GM10248 (cell line): ENCODE measurements around the gene CAPRIN1.
"Not testable (repeated sequence)": the region's sequence is repeated elsewhere in the genome, so short reads cannot be mapped to it uniquely, and the experiment has no call there.

Experiments used
- CTCF ChIA-PET: fragments of 300-600 bp; sonication (Branson Sonifier 250); formaldehyde crosslinking; extraction: SDS; loops from one replicate; lab custom pipeline; 2021; ENCODE audit warnings: antibody characterized with exemption; lab: Yijun Ruan, JAX
- POLR2A ChIA-PET: fragments of 350-650 bp; sonication (Branson Sonifier 250); formaldehyde crosslinking; extraction: SDS; loops from one replicate; lab custom pipeline; 2020; ENCODE audit warnings: antibody characterized with exemption; lab: Yijun Ruan, JAX
- DNase-seq: peaks from one replicate; pipeline ENCODE4 v3.0.0; 2012; ENCODE audit errors: extremely low spot score
- TF ChIP-seq, protein P1 (sequence below): IDR thresholded peaks from 2 replicates; pipeline ENCODE4 v1.5.1; 2012; ENCODE audit warnings: mild to moderate bottlenecking, low read depth; ENCODE audit errors: extremely low read depth, missing control alignments, control extremely low read depth

The CAPRIN1 gene

DNA sequence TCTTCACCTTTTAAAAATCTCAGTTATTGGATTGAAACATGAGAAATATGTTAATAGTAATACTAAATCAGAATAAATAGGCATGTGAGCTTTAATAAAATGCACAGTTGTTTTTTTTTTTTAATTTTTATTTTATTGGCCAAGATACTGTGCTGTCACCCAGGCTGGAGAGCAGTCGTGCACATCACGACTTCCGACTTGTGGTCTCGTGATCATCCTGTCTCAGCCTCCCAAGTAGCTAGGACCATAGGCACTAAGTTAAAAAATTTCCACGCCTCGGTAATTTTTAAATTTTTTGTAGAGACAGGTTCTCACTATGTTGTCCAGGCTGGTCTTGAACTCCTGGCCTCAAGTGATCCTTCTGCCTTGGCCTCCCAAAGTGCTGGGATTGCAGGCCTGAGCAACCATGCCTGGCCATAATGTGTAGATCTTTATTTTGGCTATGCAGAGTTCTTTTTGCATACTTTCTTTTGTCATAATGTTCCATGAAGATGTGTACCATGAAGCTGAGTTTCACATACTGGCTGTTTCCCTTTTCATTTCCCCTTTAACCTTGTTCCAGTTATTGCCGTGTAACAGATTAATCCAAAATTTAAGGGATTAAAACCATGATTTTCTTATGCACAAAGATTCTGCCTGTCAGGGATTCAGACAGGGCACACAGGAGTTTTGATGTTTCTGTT lies 16.0 kb downstream of the CAPRIN1 start:
- DNase-seq: no peak
- CTCF ChIA-PET: interaction anchor here (0.9 to 5.2 kb wide), 9 partner anchors 8 to 83 kb away, joined by 3 to 28 read pairs (median 4); no protein-coding TSS in a partner anchor
- POLR2A ChIA-PET: interaction anchor here (0.7 kb wide), 1 partner anchor 72 kb away, joined by 10 read pairs; no protein-coding TSS in a partner anchor
- TF ChIP-seq, protein P1, sequence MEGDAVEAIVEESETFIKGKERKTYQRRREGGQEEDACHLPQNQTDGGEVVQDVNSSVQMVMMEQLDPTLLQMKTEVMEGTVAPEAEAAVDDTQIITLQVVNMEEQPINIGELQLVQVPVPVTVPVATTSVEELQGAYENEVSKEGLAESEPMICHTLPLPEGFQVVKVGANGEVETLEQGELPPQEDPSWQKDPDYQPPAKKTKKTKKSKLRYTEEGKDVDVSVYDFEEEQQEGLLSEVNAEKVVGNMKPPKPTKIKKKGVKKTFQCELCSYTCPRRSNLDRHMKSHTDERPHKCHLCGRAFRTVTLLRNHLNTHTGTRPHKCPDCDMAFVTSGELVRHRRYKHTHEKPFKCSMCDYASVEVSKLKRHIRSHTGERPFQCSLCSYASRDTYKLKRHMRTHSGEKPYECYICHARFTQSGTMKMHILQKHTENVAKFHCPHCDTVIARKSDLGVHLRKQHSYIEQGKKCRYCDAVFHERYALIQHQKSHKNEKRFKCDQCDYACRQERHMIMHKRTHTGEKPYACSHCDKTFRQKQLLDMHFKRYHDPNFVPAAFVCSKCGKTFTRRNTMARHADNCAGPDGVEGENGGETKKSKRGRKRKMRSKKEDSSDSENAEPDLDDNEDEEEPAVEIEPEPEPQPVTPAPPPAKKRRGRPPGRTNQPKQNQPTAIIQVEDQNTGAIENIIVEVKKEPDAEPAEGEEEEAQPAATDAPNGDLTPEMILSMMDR: no peak

DNA sequence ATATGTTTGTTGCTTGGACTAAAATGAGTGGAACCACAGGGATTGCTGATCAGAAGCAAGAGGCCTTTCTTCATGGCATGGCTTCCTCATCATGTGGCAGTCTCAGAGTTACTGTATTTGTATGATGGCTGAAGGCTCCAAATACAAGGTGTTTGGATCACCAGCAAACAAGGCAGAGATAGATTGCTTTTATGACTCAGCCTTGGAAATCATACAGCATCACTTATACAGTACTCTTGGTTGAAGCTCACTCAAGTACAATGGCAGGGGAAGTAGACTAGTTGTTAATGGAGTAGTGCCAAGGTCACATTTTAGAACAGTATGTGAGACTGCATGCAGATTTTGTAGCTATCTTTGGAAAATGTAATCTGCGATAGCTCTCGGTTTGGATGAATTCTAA lies 16.6 kb downstream of the CAPRIN1 start:
- ChIA-PET POLR2A (no interaction called here), CTCF (interaction anchor here (0.9 to 5.2 kb wide), 4 partner anchors 9 to 80 kb away, joined by 3 to 28 read pairs (median 6); no protein-coding TSS in a partner anchor)
- DNase-seq: no peak

DNA sequence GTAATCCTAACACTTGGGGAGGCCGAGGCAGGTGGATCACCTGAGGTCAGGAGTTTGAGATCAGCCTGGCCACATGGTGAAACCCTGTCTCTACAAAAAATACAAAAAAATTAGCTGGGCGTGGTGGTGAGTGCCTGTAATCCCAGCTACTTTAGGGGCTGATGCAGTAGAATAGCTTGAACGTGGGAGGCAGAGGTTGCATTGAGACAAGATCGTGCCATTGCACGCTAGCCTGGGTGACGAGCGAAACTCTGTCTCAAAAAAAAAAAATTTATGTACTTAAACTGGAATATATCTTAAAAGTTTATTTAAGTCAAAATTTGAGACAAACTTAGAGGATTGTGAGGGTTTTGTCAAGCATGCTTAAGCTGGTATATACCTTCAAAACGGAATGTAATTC lies 19.8 kb downstream of the CAPRIN1 start:
- DNase-seq, POLR2A ChIA-PET: not testable (repeated sequence)
- CTCF ChIA-PET: interaction anchor here (0.9 to 5.2 kb wide), 7 partner anchors 8 to 72 kb away, joined by 3 to 28 read pairs (median 4); no protein-coding TSS in a partner anchor

More for the DNA sequence above, 16.6 kb downstream of the CAPRIN1 start:
- TF ChIP-seq, protein P1: no peak

DNA sequence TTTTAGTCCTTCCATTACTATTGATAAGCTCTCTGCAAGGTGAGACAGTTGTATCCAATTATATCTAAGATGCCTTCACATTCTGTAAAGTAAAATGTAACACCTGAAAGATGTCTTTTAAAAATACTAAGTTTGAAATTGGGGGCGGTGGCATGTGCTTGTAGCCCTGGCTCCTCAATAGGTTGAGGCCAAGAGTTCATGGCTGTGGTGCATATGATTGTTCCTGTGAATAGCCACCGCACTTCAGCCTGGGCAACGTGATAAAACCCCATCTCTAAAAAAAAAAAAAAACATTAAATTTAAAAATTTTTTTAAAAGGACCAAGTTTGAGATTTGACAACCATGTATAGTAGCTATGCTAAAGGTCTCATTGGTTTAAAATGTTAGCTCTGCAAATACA lies 20.5 kb downstream of the CAPRIN1 start:
- no peak for DNase-seq
- POLR2A ChIA-PET: no interaction called here
- TF ChIP-seq, protein P1: no peak
- CTCF ChIA-PET: interaction anchor here (1.1 to 1.3 kb wide), 4 partner anchors 13 to 71 kb away, joined by 3 to 4 read pairs (median 4); no protein-coding TSS in a partner anchor

DNA sequence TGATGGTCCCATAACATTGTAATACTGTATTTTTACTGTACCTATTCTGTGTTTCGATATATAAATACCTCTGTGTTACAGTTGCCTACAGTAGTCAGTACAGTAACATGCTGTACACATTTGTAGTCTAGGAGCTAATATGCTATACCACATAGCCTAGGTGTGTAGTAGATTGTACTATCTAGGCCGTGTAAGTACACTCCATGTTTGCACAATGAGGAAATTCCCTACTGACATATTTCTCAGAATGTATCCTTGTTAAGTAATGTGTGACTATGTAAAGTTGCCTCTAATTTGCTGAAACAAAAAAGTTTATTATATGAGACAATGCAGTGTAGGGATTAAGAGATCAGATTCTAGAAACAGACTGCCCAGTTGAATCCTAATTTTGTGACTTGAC lies 21.3 kb downstream of the CAPRIN1 start:
- POLR2A ChIA-PET: no interaction called here

DNA sequence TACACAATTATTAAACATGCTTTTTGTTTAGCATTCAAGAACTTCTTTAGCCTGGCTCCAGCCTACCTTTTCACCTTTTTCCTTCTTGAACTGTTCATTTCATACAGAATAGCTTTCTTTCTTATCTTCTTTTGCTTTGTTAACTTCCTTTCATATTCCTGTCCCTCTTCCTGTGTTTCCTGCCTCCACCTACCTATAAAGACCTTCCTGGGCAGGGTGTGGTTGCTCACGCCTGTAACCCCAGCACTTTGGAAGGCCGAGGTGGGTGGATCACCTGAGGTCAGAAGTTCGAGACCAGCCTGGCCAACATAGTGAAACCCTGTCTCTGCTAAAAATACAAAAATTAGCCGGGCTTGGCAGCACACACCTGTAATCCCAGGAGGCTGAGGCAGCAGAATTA lies 22.9 kb downstream of the CAPRIN1 start:
- TF ChIP-seq, protein P1: no peak
- DNase-seq: no peak
- ChIA-PET POLR2A (no interaction called here), CTCF (interaction anchor here (0.8 to 2.0 kb wide), 8 partner anchors 10 to 66 kb away, joined by 3 to 6 read pairs (median 4); no protein-coding TSS in a partner anchor)

More for the DNA sequence above, 21.3 kb downstream of the CAPRIN1 start:
- DNase-seq: no peak
- TF ChIP-seq, protein P1: no peak
- CTCF ChIA-PET: interaction anchor here (1.6 to 2.0 kb wide), 2 partner anchors 13 to 17 kb away, joined by 5 to 6 read pairs; no protein-coding TSS in a partner anchor

DNA sequence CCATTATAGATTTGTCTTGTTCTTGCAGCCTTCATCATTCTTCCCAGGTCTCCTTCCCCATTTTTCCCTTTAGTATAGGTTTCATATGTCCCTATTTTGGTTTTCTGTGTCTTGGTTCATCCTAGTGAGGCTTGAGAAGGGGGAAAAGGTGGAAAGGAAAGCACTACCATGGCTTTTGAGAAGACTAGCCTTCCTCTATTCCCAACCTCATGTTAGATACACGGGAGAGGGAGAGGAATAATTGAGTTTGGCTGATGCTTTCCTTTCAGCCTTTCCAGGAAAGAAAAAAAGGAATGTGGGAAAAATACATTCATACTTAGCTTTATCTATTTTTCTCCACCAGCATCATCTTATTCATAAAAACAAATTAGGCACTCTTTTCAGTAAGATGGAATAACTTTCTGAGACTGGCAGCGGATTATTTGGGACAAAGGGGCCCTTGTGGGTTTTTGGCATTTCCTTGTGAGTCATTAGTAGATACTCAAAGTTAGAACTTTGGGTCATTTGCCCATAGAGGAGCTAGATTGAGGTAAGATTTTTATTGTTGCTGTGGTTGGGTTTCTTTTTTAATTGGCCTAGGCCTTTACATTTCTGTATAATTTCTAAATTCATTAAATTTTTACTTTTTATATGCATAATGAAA lies 23.8 kb downstream of the CAPRIN1 start:
- ChIA-PET POLR2A (no interaction called here), CTCF (interaction anchor here (0.9 to 1.8 kb wide), 8 partner anchors 9 to 99 kb away, joined by 3 to 6 read pairs (median 3); no protein-coding TSS in a partner anchor)
- DNase-seq: no peak
- TF ChIP-seq, protein P1: no peak
